Uterus (tissue), 2 donors: ENCODE measurements around the gene TOMM40.

Source experiments
- POLR2A ChIP-seq, 2 donors: fragments of 450-650 bp; IDR thresholded peaks; one replicate each; pipeline ENCODE4 v1.6.1; 2016; ENCODE audit warnings: antibody characterized with exemption in 2 of 2, mild to moderate bottlenecking in 1 of 2, moderate library complexity in 1 of 2
- TF ChIP-seq, protein P1 (sequence below), 4 experiments: fragments of 200-600 bp in 2 of 4; fragments of 450-650 bp in 2 of 4; sonication (generic) in 2 of 4; IDR thresholded peaks; one replicate each; pipeline ENCODE4 v1.5.1; 2016 to 2019; ENCODE audit warnings: antibody characterized with exemption in 4 of 4, mild to moderate bottlenecking in 2 of 4, moderate library complexity in 1 of 4

DNA sequence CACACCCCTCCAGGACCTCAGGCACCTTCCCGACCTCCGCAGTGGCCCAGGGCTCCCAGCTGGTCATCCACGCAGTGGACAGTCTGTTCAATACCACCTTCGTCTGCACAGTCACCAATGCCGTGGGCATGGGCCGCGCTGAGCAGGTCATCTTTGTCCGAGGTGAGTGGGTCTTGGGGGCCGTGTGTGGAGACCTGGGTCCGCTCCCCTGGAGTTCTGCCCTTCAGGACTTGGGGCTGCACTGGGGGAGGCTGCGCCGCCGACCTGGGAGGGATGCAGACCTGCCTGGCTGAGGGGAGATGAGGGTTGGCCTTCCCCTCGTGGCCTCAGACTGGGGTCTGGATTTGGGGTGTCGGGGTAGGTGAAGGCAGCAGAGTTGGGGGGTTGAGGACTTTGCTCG, 16.7 kb upstream of the TOMM40 start:
- TF ChIP-seq, protein P1, sequence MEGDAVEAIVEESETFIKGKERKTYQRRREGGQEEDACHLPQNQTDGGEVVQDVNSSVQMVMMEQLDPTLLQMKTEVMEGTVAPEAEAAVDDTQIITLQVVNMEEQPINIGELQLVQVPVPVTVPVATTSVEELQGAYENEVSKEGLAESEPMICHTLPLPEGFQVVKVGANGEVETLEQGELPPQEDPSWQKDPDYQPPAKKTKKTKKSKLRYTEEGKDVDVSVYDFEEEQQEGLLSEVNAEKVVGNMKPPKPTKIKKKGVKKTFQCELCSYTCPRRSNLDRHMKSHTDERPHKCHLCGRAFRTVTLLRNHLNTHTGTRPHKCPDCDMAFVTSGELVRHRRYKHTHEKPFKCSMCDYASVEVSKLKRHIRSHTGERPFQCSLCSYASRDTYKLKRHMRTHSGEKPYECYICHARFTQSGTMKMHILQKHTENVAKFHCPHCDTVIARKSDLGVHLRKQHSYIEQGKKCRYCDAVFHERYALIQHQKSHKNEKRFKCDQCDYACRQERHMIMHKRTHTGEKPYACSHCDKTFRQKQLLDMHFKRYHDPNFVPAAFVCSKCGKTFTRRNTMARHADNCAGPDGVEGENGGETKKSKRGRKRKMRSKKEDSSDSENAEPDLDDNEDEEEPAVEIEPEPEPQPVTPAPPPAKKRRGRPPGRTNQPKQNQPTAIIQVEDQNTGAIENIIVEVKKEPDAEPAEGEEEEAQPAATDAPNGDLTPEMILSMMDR (IDR thresholded peaks at IDR 0.05), result no peak
- no peak for TF ChIP-seq POLR2A (IDR thresholded peaks at IDR 0.05)
